ENCODE measurements around the gene KCNN1.

Gene KCNN1

GRCh38 chr19:17946965-17947784 is 19.7 kb upstream of the KCNN1 start:
- DNase-seq = no peak
- Histone ChIP-seq H3K4me1 (peaks cover 20% of the 10 kb centered on the region), H3K4me3 (ENCODE audit: low read depth, low read length) (peak overlapping the region; percentile 54), H3K9me3 (no peaks in the 10 kb centered on the region), H3K36me3 (peaks cover 14% of the 10 kb centered on the region; the same call in 1 of the 2 replicates), H3K27me3 (peaks cover 24% of the 10 kb centered on the region)
- TF ChIP-seq CTCF (IDR thresholded peaks at IDR 0.05; ENCODE audit: low read depth, low read length) = no peak

GRCh38 chr19:17947815-17948513 is 18.9 kb upstream of the KCNN1 start:
- Histone ChIP-seq H3K36me3 (peaks cover 8% of the 10 kb centered on the region; the same call in 1 of the 2 replicates), H3K9me3 (no peaks in the 10 kb centered on the region), H3K4me1 (peaks cover 17% of the 10 kb centered on the region), H3K4me3 (ENCODE audit: low read depth, low read length) (peak overlapping the region; percentile 36; the same call in 1 of the 2 replicates), H3K27me3 (peaks cover 32% of the 10 kb centered on the region)
- TF ChIP-seq CTCF (IDR thresholded peaks at IDR 0.05; ENCODE audit: low read depth, low read length) = no peak
- DNase-seq = peak; percentile 100

- Histone ChIP-seq H3K4me1 (peaks cover 17% of the 10 kb centered on the region), H3K4me3 (ENCODE audit: low read depth, low read length) (peak overlapping the region; percentile 36; the same call in 1 of the 2 replicates), H3K27me3 (peaks cover 37% of the 10 kb centered on the region), H3K36me3 (peaks cover 7% of the 10 kb centered on the region; the same call in 1 of the 2 replicates), H3K9me3 (no peaks in the 10 kb centered on the region)
- no peak for DNase-seq
- TF ChIP-seq CTCF (IDR thresholded peaks at IDR 0.05; ENCODE audit: low read depth, low read length) = no peak
Measured at GRCh38 chr19:17948514-17948900, 18.4 kb upstream of the KCNN1 start.

GRCh38 chr19:17948931-17949930 is 17.7 kb upstream of the KCNN1 start:
- peaks cover 44% of the 10 kb centered on the region for H3K27me3 ChIP-seq
- peaks cover 17% of the 10 kb centered on the region for H3K4me1 ChIP-seq
- TF ChIP-seq CTCF (IDR thresholded peaks at IDR 0.05; ENCODE audit: low read depth, low read length) = no peak
- H3K9me3 ChIP-seq = no peaks in the 10 kb centered on the region
- no peaks in the 10 kb centered on the region; the same call in 1 of the 2 replicates for H3K36me3 ChIP-seq
- DNase-seq = peak; percentile 25
- peak overlapping the region; percentile 36; the same call in 1 of the 2 replicates for H3K4me3 ChIP-seq (ENCODE audit: low read depth, low read length)

GRCh38 chr19:17949956-17950309 is 17.0 kb upstream of the KCNN1 start:
- no peak for DNase-seq
- Histone ChIP-seq H3K4me1 (peaks cover 17% of the 10 kb centered on the region), H3K27me3 (peaks cover 44% of the 10 kb centered on the region), H3K9me3 (no peaks in the 10 kb centered on the region), H3K4me3 (ENCODE audit: low read depth, low read length) (peak overlapping the region; percentile 44), H3K36me3 (no peaks in the 10 kb centered on the region)
- no peak for TF ChIP-seq CTCF (IDR thresholded peaks at IDR 0.05; ENCODE audit: low read depth, low read length)

Measured in BE2C (cell line).